CMK (cell line): ENCODE data around the gene AKAP3.

ENCODE experiments used
- DNase-seq: peaks from one replicate; pipeline ENCODE4 v3.0.0-alpha.2; 2010; ENCODE audit warnings: low read depth

Gene AKAP3

DNA sequence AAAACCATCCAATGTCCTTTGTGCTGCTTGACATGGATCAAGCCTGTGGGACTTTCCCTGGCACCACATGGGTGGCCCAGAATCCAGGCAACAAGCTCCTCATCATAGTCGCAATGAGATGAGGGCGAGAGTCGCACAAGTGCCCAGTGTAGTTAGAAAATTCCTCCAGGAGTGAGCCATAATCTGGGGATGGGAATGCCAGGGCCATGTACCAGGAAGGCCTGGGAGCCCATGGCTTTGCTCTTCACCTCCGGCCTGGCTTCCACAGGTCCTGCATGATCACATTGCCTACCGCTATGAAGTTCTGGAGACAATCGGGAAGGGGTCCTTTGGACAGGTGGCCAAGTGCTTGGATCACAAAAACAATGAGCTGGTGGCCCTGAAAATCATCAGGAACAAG is 53.0 kb downstream of the AKAP3 start:
- no peak for DNase-seq

DNA sequence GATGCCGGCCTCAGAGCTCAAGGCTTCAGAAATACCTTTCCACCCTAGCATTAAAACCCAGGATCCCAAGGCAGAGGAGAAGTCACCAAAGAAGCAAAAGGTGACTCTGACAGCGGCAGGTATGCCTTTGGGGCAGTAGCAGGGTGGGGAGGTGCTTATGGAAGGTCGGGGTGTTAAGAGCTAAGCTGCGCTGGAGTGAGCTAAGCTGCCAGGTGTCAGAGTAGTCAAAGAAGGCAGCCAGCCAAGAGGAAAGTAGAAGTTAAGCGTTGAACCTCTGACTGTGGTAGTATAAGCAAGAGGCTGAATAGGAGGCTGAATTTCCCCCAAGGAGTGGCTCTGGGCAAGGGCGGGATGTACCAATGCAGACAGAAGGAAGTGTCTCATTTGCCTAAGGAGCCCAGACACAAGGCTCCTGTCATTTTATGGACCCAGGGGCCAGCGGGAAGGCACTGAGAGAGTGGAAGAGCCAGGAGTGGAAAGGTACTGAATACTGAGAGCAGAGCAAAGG is 57.6 kb downstream of the AKAP3 start:
- no peak for DNase-seq

DNA sequence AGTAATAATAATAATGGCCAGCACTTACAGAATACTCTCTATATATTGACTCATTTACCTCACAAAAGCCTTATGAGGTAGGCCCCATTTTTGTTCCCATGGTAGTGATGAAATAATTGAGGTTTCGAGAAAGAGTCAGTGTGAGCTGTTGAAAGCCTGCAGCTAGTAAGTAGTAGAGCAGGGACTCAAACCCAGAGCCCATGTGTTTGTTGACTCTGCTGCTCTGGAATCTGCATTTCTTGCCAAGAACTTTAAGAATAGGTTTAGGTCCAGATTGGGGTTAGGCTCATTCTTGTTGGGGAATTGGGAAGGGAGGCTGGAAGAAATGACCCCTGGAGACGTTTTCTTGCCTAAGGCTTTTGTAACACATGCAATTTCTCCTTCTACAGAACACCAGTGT is 58.9 kb downstream of the AKAP3 start:
- DNase-seq, result no peak

DNA sequence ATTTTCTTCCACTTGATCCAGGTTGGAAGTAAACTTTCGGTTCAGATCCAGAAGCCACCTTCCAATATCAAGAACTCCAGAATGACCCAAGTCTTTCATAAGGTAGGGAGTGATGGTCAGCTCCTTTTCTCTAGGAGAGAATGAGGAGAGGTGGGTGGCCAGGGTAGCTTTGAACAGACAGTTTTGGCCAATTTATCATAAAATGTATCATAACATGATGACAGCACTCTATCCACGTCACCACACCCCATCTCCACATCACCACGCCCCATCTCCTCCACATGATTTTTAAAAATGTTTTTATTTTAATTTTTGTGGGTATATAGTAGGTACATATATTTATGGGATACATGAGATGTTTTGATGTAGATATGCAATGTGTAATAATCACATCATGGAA is 59.9 kb downstream of the AKAP3 start:
- no peak for DNase-seq

- no peak for DNase-seq
Observed at GRCh38 chr12:4587108-4587507, 61.7 kb downstream of the AKAP3 start.

DNA sequence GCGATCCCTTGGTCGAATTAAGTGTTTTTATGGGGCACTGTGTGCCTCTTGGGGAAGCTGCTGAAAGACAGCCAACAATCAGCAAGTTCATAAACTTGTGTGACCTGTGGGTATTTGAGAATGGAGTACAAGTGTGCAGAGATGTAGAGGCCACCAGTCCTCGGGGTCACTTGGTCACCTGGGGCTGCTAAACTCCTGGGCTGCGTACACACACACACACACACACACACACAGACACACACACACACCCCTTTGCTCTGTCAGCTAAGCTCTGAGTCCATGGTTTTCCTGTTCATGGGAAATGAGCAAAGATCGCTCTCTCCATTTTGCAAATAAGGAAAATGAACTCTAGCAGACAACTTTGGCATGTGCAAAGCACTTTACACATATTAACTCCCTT is 62.4 kb downstream of the AKAP3 start:
- DNase-seq, result no peak

- DNase-seq, result no peak
Observed at GRCh38 chr12:4584896-4585295, 64.0 kb downstream of the AKAP3 start.

GRCh38 chr12:4584281-4584680 is 64.6 kb downstream of the AKAP3 start:
- DNase-seq, result no peak

DNA sequence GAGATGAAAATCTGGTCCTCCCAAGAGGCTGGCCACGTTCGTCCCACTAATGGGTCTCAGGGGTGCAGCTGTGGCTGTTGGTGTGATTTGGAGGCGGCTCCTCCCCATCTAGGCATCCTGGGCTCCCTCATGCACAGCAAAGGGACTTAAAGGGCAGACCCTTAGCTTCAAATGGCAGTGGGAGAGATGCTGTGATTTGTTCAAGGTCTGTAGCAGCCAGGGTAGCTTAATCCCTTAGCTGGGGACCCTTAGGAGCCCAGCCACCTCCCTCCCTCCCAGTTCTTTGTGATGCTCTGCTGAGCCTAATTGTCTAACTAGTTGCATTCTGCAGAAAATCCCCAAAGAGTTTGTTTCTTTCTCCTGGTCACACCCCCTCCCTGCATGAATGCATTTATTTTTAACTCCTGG is 68.6 kb downstream of the AKAP3 start:
- no peak for DNase-seq

DNA sequence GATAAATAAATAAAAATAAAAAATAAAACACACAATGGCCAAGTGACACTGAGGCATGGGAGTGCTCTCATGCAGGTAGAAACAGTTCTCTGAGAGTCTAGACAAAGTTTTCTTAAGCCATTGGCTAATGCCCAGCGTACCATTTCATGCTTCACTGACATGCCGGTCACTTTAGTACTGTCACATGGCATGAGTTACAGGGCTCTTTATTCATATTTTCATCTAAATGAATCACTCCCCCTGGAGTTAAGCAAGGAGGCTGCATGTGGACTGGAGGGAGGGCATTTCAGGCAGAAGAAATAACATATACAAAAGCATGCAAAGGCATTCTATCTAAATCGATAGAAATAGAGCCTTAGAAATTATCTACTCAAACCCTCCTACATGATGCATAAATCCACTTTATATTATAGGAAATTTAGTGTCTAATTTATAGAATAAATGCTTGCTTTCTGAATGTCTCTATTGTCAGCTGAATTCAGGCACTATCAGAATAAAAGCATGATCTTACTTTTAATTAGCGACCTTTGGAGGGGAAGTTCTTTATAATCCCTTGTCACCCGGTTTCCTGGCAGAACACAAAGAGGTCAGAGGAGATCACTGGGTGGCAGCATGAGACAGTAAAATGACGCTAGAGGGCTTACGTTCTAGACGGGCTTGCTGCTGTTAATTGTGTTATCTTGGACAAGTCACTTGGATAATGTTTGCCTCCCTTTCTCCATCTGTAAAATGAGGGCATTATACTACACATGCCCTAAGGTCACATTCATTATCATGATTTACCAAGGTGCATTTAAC is 69.3 kb downstream of the AKAP3 start:
- peak; percentile 25 for DNase-seq

DNA sequence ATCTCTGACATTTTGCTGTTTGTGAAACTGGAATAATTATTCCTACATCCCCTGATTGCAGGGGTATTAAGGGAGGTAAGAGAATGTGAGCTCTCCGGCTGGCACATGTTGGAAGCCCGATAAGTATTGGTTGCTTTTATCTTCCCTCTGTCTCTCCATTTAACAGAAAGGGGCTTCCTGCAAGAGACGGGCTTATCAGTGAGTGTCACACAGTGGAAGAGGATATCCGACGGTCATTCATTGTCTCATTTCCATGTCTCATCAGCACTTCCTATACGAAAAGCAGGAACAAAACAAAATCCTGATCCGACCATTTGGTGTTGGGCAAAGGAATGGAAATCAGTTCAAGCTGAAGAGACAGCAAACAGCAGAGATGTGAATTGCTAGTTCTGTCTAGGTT is 76.2 kb downstream of the AKAP3 start:
- peak; percentile 62 for DNase-seq

DNA sequence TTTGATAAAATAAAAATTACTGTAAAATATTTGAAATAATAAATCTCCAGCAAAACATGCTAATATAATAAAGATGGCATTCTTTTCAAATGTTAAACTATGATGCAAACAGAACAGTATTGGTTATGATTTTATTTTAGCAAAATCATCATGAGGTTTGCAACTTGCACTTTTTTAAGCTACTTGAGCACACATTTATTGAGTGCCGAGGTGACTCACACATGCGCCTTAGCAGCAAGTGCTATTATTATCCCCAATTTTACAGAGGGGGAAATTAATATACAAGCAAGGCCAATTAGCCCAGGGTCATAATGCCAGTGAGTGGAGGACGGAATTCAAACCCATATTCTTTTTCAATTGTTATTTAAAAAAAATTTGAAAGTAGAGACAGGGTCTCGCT is 79.6 kb downstream of the AKAP3 start:
- no peak for DNase-seq

DNA sequence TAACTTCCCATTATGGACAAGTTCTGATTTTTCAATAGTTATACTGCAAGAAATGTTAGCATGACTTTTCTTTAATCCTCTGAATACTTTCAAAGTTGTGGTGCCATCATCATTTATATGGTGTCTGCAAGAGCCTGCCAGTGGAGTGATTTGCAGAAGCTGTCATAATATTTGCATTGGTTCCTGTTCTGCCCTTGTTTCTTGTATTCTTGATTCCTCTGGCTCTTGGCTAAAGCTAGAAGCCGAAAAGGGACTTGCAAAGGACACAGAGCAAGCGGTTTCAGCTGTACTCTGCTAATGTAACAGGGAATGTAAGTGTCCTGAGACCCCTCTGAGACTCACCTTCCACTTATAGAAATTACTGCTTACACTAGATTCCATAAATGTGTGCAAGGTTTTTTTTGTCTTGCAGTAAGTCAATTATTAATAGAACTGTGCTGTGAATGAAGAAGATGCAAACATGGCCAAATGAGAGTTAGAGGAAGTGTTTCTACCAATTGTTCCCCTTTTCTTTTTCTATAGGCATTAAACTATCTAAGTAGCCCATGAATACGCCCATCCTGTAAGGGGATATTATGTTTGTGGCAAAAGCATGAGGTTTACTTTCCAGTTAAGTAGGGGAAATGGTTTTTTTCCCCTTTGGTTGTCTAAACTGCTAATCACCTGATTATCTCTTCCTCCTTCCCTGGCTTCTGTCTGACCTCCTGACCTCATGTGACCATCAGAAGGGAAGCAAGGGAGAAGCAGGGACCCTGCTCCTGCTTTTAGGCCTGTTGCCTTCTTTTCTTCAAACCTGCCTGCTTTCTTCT is 81.6 kb downstream of the AKAP3 start:
- no peak for DNase-seq

DNA sequence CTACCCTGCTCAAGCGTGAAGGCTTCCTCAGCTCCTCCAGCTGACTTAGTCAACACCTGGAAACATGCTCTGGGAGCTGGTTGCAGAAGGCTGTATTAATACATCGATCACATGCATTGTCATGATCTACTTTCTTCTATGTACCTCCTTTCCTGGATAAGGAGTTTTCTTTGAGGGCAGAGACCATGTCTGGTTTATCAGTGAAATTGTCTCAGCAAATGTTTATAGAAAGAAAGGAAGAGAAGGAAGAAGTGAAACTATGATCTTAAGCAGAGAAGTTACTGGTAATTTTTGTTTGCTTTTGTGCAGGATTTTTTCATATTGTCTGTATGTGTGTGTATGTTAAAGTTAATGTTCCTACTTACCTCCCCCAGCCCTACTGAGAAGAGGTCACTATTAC is 82.4 kb downstream of the AKAP3 start:
- no peak for DNase-seq
